ENCODE measurements around the gene CD8B2. TPM values are rescaled to one million over a fixed set of nuclear protein-coding genes. Genes with fewer than 3 reads are reported as not detected.
A peak's percentile ranks its signal among the peaks of the same experiment; 100 is the strongest.

CD8B2 gene
- total RNA-seq, 1 donor from 2014 or later, result not detected

GRCh38 chr2:106530866-106531265 is 43.7 kb downstream of the CD8B2 start:
- no peak overlapping the region for H3K4me3 Mint-ChIP-seq
- no peaks in the 10 kb centered on the region for H3K36me3 Mint-ChIP-seq
- no peak overlapping the region for H3K9ac ChIP-seq
- H3K27me3 ChIP-seq, result no peaks in the 10 kb centered on the region
- peaks cover 13% of the 10 kb centered on the region for H3K4me1 Mint-ChIP-seq
- H3K9me3 Mint-ChIP-seq, result no peaks in the 10 kb centered on the region
- H3K27me3 Mint-ChIP-seq (ENCODE audit: insufficient read depth, low read depth), result peaks cover 14% of the 10 kb centered on the region
- H3K4me3 ChIP-seq, result no peak overlapping the region
- no peaks in the 10 kb centered on the region for H3K79me2 ChIP-seq (ENCODE audit: low read depth)
- no peaks in the 10 kb centered on the region for H3F3A ChIP-seq (ENCODE audit: low read depth)
- H3K4me2 ChIP-seq, result no peak overlapping the region
- H3K27ac Mint-ChIP-seq, result no peak overlapping the region
- no peak for DNase-seq (ENCODE audit: low spot score)
- H3K9me3 ChIP-seq (ENCODE audit: low read depth), result no peaks in the 10 kb centered on the region
- no peaks in the 10 kb centered on the region for H4K20me1 ChIP-seq (ENCODE audit: low read depth)
- no peak overlapping the region for H3K27ac ChIP-seq
- H3K36me3 ChIP-seq, result no peaks in the 10 kb centered on the region
- H3K4me1 ChIP-seq, result no peaks in the 10 kb centered on the region
- TF ChIP-seq EZH2phosphoT487 (IDR thresholded peaks at IDR 0.05), result no peak
- TF ChIP-seq CTCF (IDR thresholded peaks at IDR 0.05), result no peak
- TF ChIP-seq EZH2 (IDR thresholded peaks at IDR 0.05), result no peak
- no peak overlapping the region for H2AFZ ChIP-seq (replicated peaks)

GRCh38 chr2:106531676-106532214 is 44.6 kb downstream of the CD8B2 start:
- Mint-ChIP-seq H3K27me3 (ENCODE audit: insufficient read depth, low read depth) (peaks cover 14% of the 10 kb centered on the region), H3K9me3 (no peaks in the 10 kb centered on the region), H3K36me3 (no peaks in the 10 kb centered on the region), H3K4me3 (no peak overlapping the region), H3K4me1 (peaks cover 13% of the 10 kb centered on the region), H3K27ac (no peak overlapping the region)
- Histone ChIP-seq H2AFZ (replicated peaks) (no peak overlapping the region), H3K36me3 (no peaks in the 10 kb centered on the region), H3K27ac (no peak overlapping the region), H3K27me3 (no peaks in the 10 kb centered on the region), H3K4me1 (peaks cover 5% of the 10 kb centered on the region), H3K9me3 (ENCODE audit: low read depth) (no peaks in the 10 kb centered on the region), H3K4me2 (no peak overlapping the region), H4K20me1 (ENCODE audit: low read depth) (no peaks in the 10 kb centered on the region), H3K79me2 (ENCODE audit: low read depth) (no peaks in the 10 kb centered on the region), H3F3A (ENCODE audit: low read depth) (no peaks in the 10 kb centered on the region), H3K4me3 (no peak overlapping the region), H3K9ac (no peak overlapping the region)
- TF ChIP-seq EZH2 (IDR thresholded peaks at IDR 0.05), result no peak
- no peak for TF ChIP-seq CTCF (IDR thresholded peaks at IDR 0.05)
- no peak for TF ChIP-seq EZH2phosphoT487 (IDR thresholded peaks at IDR 0.05)
- peak; percentile 22 for DNase-seq (ENCODE audit: low spot score)

- Histone ChIP-seq H3K4me1 (peaks cover 10% of the 10 kb centered on the region), H2AFZ (replicated peaks) (no peak overlapping the region), H3K9me3 (ENCODE audit: low read depth) (no peaks in the 10 kb centered on the region), H3K4me3 (no peak overlapping the region), H3K27ac (no peak overlapping the region), H3K4me2 (no peak overlapping the region), H3F3A (ENCODE audit: low read depth) (peaks cover 3% of the 10 kb centered on the region), H4K20me1 (ENCODE audit: low read depth) (no peaks in the 10 kb centered on the region), H3K9ac (no peak overlapping the region), H3K36me3 (no peaks in the 10 kb centered on the region), H3K27me3 (no peaks in the 10 kb centered on the region), H3K79me2 (ENCODE audit: low read depth) (no peaks in the 10 kb centered on the region)
- TF ChIP-seq EZH2phosphoT487 (IDR thresholded peaks at IDR 0.05) (no peak), CTCF (IDR thresholded peaks at IDR 0.05) (no peak), EZH2 (IDR thresholded peaks at IDR 0.05) (no peak)
- Mint-ChIP-seq H3K27me3 (ENCODE audit: insufficient read depth, low read depth) (peaks cover 14% of the 10 kb centered on the region), H3K27ac (no peak overlapping the region), H3K9me3 (no peaks in the 10 kb centered on the region), H3K4me3 (no peak overlapping the region), H3K36me3 (no peaks in the 10 kb centered on the region), H3K4me1 (peaks cover 16% of the 10 kb centered on the region)
- DNase-seq (ENCODE audit: low spot score), result no peak
Measured at GRCh38 chr2:106532236-106532635, 45.1 kb downstream of the CD8B2 start.

All from neural progenitor cell (in vitro differentiated cells).